Cardiac muscle cell (in vitro differentiated cells and primary cell): ENCODE data around the gene JMJD1C. TPM values are rescaled to one million over a fixed set of nuclear protein-coding genes. Genes with fewer than 3 reads are reported as not detected.
A peak's percentile ranks its signal among the peaks of the same experiment; 100 is the strongest.
"Not testable (repeated sequence)": the region's sequence is repeated elsewhere in the genome, so short reads cannot be mapped to it uniquely, and the experiment has no call there.

Experiments
- DNase-seq, 2 donors: peaks; one replicate each; pipeline versions ENCODE4 v3.0.0 to v3.0.0-alpha.2; 2010 to 2017; ENCODE audit warnings: low read depth in 1 of 2, low spot score in 1 of 2
- H3K27ac ChIP-seq: fragments of 200-600 bp; sonication (generic); 2 replicates; pipeline ENCODE4 v1.5.1; 2016
- H3K27me3 ChIP-seq: fragments of 200-600 bp; sonication (generic); 2 replicates; pipeline ENCODE4 v1.6.0; 2016; ENCODE audit warnings: control low read depth
- H3K36me3 ChIP-seq: fragments of 200-600 bp; sonication (generic); 2 replicates; pipeline ENCODE4 v1.5.1; 2016; ENCODE audit warnings: control low read depth
- H3K4me1 ChIP-seq: fragments of 200-600 bp; sonication (generic); 2 replicates; pipeline ENCODE4 v1.8.1; 2017; ENCODE audit warnings: low read depth, mild to moderate bottlenecking, mixed run types
- H3K4me3 ChIP-seq: fragments of 200-600 bp; sonication (generic); 2 replicates; pipeline ENCODE4 v1.5.1; 2016; ENCODE audit warnings: mild to moderate bottlenecking
- H3K9me3 ChIP-seq: fragments of 200-600 bp; sonication (generic); 2 replicates; pipeline ENCODE4 v1.5.1; 2017; ENCODE audit warnings: low read depth, mild to moderate bottlenecking, control low read depth
- CTCF ChIP-seq: IDR thresholded peaks from 2 replicates; pipeline ENCODE4 v1.5.1; 2012; ENCODE audit warnings: low read depth, mild to moderate bottlenecking, low read length
- polyA plus RNA-seq: library from polyadenylated mRNA; unstranded; fragments of >200 nt; fragmentation: Nextera tagmentation; extraction: Ambion mirVana; gene quantifications from 2 replicates; pipeline ENCODE4 v1.2.1, GENCODE V29; 2016
- total RNA-seq: library from RNA; depleted of rRNA; stranded (reverse); fragments of >200 nt; gene quantifications from 2 replicates; pipeline ENCODE4 v1.2.3, GENCODE V29; 2016

JMJD1C gene
- total and polyA plus RNA-seq, 2 experiments from 2014 or later = 59.1 to 144 TPM

GRCh38 chr10:63154546-63155387 is 311.0 kb downstream of the JMJD1C start:
- Histone ChIP-seq H3K4me3 (no peak overlapping the region), H3K36me3 (peaks cover 9% of the 10 kb centered on the region), H3K4me1 (peaks cover 4% of the 10 kb centered on the region), H3K9me3 (no peaks in the 10 kb centered on the region), H3K27ac (no peak overlapping the region), H3K27me3 (no peaks in the 10 kb centered on the region)
- TF ChIP-seq CTCF = no peak
- DNase-seq = no peak

- not testable (repeated sequence) for H3K4me3 ChIP-seq, H3K4me1 ChIP-seq, H3K36me3 ChIP-seq, H3K27me3 ChIP-seq, H3K27ac ChIP-seq, H3K9me3 ChIP-seq
- peak in 1 of 2 donors; percentile 33 for DNase-seq
These were observed 311.8 kb downstream of the JMJD1C start for GRCh38 chr10:63153868-63154545.

GRCh38 chr10:63150745-63151144 is 315.0 kb downstream of the JMJD1C start:
- Histone ChIP-seq H3K27ac (no peak overlapping the region), H3K27me3 (no peaks in the 10 kb centered on the region), H3K36me3 (peaks cover 9% of the 10 kb centered on the region), H3K9me3 (no peaks in the 10 kb centered on the region), H3K4me1 (peaks cover 13% of the 10 kb centered on the region), H3K4me3 (no peak overlapping the region)
- DNase-seq = no peak
- no peak for TF ChIP-seq CTCF

GRCh38 chr10:63146503-63146902 is 319.3 kb downstream of the JMJD1C start:
- H3K9me3 ChIP-seq = no peaks in the 10 kb centered on the region
- H3K27me3 ChIP-seq = no peaks in the 10 kb centered on the region
- H3K27ac ChIP-seq = no peak overlapping the region
- H3K4me3 ChIP-seq = no peak overlapping the region
- TF ChIP-seq CTCF = no peak
- no peak for DNase-seq
- H3K36me3 ChIP-seq = no peaks in the 10 kb centered on the region
- H3K4me1 ChIP-seq = peaks cover 14% of the 10 kb centered on the region

- no peak for TF ChIP-seq CTCF
- no peak for DNase-seq
These were observed 320.0 kb downstream of the JMJD1C start for GRCh38 chr10:63145782-63146181.

GRCh38 chr10:63143987-63144386 is 321.8 kb downstream of the JMJD1C start:
- Histone ChIP-seq H3K4me3 (no peak overlapping the region), H3K36me3 (no peaks in the 10 kb centered on the region), H3K27ac (no peak overlapping the region), H3K4me1 (peaks cover 14% of the 10 kb centered on the region), H3K9me3 (no peaks in the 10 kb centered on the region), H3K27me3 (no peaks in the 10 kb centered on the region)
- no peak for TF ChIP-seq CTCF
- no peak for DNase-seq

More at GRCh38 chr10:63145782-63146181, 320.0 kb downstream of the JMJD1C start:
- Histone ChIP-seq H3K9me3 (no peaks in the 10 kb centered on the region), H3K36me3 (no peaks in the 10 kb centered on the region), H3K27me3 (no peaks in the 10 kb centered on the region), H3K4me3 (no peak overlapping the region), H3K27ac (no peak overlapping the region), H3K4me1 (peaks cover 14% of the 10 kb centered on the region)
